ENCODE results near the gene SRPX.

- TF ChIP-seq TCF4 (CRISPR knock-in tag; IDR thresholded peaks at IDR 0.05; ENCODE audit: borderline replicate concordance) (no peak), TOX (CRISPR knock-in tag; IDR thresholded peaks at IDR 0.05; ENCODE audit: borderline replicate concordance) (no peak)
- TF ChIP-seq, protein P1, sequence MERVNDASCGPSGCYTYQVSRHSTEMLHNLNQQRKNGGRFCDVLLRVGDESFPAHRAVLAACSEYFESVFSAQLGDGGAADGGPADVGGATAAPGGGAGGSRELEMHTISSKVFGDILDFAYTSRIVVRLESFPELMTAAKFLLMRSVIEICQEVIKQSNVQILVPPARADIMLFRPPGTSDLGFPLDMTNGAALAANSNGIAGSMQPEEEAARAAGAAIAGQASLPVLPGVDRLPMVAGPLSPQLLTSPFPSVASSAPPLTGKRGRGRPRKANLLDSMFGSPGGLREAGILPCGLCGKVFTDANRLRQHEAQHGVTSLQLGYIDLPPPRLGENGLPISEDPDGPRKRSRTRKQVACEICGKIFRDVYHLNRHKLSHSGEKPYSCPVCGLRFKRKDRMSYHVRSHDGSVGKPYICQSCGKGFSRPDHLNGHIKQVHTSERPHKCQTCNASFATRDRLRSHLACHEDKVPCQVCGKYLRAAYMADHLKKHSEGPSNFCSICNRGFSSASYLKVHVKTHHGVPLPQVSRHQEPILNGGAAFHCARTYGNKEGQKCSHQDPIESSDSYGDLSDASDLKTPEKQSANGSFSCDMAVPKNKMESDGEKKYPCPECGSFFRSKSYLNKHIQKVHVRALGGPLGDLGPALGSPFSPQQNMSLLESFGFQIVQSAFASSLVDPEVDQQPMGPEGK (CRISPR knock-in tag; IDR thresholded peaks at IDR 0.05; ENCODE audit: borderline replicate concordance), result no peak
Measured at GRCh38 chrX:38156838-38157237, 63.8 kb downstream of the SRPX start.
